Sigmoid colon (tissue), 7 donors: ENCODE data around the gene ULBP3. TPM values are rescaled to one million over a fixed set of nuclear protein-coding genes. Genes with fewer than 3 reads are reported as not detected.
A peak's percentile ranks its signal among the peaks of the same experiment; 100 is the strongest.

Source experiments
- DNase-seq: peaks from one replicate; pipeline ENCODE4 v3.0.0-alpha.2; 2019
- H3K27ac ChIP-seq, 4 donors: fragments of 200-600 bp; sonication (generic); one replicate each; pipeline ENCODE4 v1.5.1; 2016 to 2019; ENCODE audit warnings: mild to moderate bottlenecking in 1 of 4
- H3K27me3 ChIP-seq, 3 donors: fragments of 200-600 bp; sonication (generic); one replicate each; pipeline ENCODE4 v1.5.1; 2019; ENCODE audit warnings: mild to moderate bottlenecking in 1 of 3
- H3K36me3 ChIP-seq, 4 donors: fragments of 200-600 bp; sonication (generic); one replicate each; pipeline ENCODE4 v1.5.1; 2016 to 2019
- H3K4me1 ChIP-seq, 4 donors: fragments of 200-600 bp; sonication (generic); one replicate each; pipeline ENCODE4 v1.5.1; 2017 to 2019
- H3K4me3 ChIP-seq, 4 donors: fragments of 200-600 bp; sonication (generic); one replicate each; pipeline ENCODE4 v1.5.1; 2017 to 2019; ENCODE audit warnings: mild to moderate bottlenecking in 2 of 4, moderate library complexity in 1 of 4
- H3K9me3 ChIP-seq, 4 donors: fragments of 200-600 bp in 3 of 4; sonication (generic) in 3 of 4; one replicate each; pipeline versions ENCODE4 v1.5.1 to v1.6.1; 2013 to 2019
- EP300 ChIP-seq, 4 donors: sonication (generic); formaldehyde crosslinking; IDR thresholded peaks; one replicate each; pipeline ENCODE4 v1.6.1; 2017; ENCODE audit warnings: antibody characterized with exemption in 4 of 4
- POLR2A ChIP-seq, 2 donors: fragments of 450-650 bp; IDR thresholded peaks; one replicate each; pipeline ENCODE4 v1.6.1; 2016; ENCODE audit warnings: antibody characterized with exemption in 2 of 2, mild to moderate bottlenecking in 2 of 2, moderate library complexity in 2 of 2
- POLR2AphosphoS5 ChIP-seq, 4 donors: sonication (generic); formaldehyde crosslinking; IDR thresholded peaks; one replicate each; pipeline ENCODE4 v1.6.1; 2017; ENCODE audit warnings: antibody characterized with exemption in 4 of 4
- WGBS, 2 donors: extraction: QIAGEN DNeasy Blood & Tissue Kit; methylation state at CpG; one replicate each; pipeline ENCODE4 v1.1.7; 2013; 5-methylcytosine and 5-hydroxymethylcytosine counted together
- intact Hi-C: fragments of 100-400 bp; cut with DNase I; formaldehyde crosslinking; loops from one replicate; pipeline ENCODE4 v1.15.1; 2023
- polyA plus RNA-seq, 3 donors: library from polyadenylated mRNA; stranded (reverse); fragments of 200-250 nt; gene quantifications; one replicate each; pipeline ENCODE4 v1.2.3, GENCODE V29; 2013
- total RNA-seq, 4 donors: library from RNA; depleted of rRNA; stranded (reverse); fragments of >200 nt; gene quantifications; one replicate each; pipeline ENCODE4 v1.1.0, GENCODE V29; 2016
- TF ChIP-seq, protein P1 (sequence below), 4 experiments: fragments of 450-650 bp in 3 of 4; fragments of 200-600 bp in 1 of 4; IDR thresholded peaks; one replicate each; pipeline ENCODE4 v1.5.1; 2016 to 2019; ENCODE audit warnings: antibody characterized with exemption in 4 of 4, mild to moderate bottlenecking in 3 of 4, moderate library complexity in 2 of 4
- donor health status: healthy with polysubstance abuse.
- donor health status: Bipolar disorder and iron deficiency.
- donor health status: healthy.

The ULBP3 gene
- total and polyA plus RNA-seq, 7 donors: 0.95 to 1.5 TPM; not detected in 5

DNA sequence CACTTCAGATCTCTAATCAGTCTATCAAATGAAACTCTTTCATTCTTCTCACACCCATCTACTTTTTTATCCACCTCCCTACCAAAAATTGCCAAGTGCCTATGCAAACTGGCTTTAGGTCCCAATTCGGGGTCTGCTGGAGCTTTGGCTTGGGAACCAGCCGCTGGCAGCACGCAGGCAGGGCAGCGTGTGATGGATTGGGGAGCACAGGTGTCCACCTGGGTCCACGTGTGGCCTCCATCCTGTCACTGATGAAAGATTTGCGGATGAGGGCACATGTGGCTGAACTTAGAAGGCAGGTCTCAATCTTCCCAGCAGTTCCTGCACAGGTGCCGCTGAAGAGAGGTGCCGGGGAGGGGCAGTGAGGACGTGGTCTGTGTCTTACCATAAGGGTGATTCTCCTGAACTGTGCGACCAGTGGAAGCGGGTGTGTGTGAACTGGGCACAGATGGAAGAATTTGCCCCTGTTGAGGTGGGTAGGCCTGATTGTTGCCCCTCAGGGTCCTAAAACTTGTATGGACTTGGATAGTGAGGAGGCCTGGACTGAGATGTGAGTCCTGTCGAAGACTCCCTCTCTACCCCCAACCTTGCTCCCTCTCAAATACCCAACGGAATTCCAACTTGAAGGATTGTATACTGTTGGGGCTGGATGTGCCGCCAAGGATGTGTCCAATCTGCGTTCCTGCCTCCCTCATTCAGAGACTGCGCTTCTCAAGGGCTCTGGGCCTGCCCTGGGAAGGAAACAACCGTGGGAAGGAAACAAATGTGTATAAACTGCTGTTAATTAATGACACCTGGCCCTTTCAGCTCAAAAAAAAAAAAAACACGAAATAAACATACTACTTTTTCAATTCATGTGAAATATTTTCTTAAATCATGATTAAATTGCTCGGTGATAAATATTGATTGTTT, 25.2 kb downstream of the ULBP3 start:
- intact Hi-C loops: no loop called here
- Histone ChIP-seq H3K4me3 (no peak overlapping the region), H3K9me3 (no peaks in the 10 kb centered on the region), H3K27me3 (peaks cover under 1 to 41% (median 2%) of the 10 kb centered on the region in 3 donors), H3K27ac (no peak overlapping the region), H3K36me3 (no peaks in the 10 kb centered on the region), H3K4me1 (no peaks in the 10 kb centered on the region)
- WGBS, 2 donors: 81 to 83% methylated on average over 19 of the region's 19 CpGs
- TF ChIP-seq, protein P1, sequence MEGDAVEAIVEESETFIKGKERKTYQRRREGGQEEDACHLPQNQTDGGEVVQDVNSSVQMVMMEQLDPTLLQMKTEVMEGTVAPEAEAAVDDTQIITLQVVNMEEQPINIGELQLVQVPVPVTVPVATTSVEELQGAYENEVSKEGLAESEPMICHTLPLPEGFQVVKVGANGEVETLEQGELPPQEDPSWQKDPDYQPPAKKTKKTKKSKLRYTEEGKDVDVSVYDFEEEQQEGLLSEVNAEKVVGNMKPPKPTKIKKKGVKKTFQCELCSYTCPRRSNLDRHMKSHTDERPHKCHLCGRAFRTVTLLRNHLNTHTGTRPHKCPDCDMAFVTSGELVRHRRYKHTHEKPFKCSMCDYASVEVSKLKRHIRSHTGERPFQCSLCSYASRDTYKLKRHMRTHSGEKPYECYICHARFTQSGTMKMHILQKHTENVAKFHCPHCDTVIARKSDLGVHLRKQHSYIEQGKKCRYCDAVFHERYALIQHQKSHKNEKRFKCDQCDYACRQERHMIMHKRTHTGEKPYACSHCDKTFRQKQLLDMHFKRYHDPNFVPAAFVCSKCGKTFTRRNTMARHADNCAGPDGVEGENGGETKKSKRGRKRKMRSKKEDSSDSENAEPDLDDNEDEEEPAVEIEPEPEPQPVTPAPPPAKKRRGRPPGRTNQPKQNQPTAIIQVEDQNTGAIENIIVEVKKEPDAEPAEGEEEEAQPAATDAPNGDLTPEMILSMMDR (IDR thresholded peaks at IDR 0.05): no peak
- TF ChIP-seq POLR2AphosphoS5 (IDR thresholded peaks at IDR 0.05): no peak
- no peak for TF ChIP-seq EP300 (IDR thresholded peaks at IDR 0.05)
- no peak for TF ChIP-seq POLR2A (IDR thresholded peaks at IDR 0.05)
- DNase-seq: no peak

DNA sequence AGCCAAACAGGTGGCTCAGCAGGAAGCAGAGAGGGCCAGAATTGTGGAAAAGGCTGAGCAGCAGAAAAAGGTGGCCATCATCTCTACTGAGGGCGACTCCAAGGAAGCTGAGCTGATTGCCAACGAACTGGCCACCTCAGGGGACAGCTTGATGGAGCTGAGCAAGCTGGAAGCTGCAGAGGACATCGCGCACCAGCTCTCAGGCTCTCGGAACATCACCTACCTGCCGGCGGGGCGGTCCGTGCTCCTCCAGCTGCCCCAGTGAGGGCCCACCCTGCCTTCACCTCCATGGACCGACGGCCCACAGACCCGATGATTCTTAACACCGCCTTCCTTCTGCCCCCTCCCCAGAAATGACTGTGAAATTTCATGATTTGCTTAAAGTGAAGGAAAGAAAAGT, 25.8 kb downstream of the ULBP3 start:
- Histone ChIP-seq H3K36me3 (no peaks in the 10 kb centered on the region), H3K4me3 (no peak overlapping the region), H3K27ac (no peak overlapping the region), H3K9me3 (no peaks in the 10 kb centered on the region), H3K4me1 (peaks cover 0 to 5% (median 4%) of the 10 kb centered on the region in 4 donors), H3K27me3 (peaks cover 8 to 47% (median 8%) of the 10 kb centered on the region in 3 donors)
- TF ChIP-seq, protein P1 (IDR thresholded peaks at IDR 0.05): no peak
- TF ChIP-seq POLR2A (IDR thresholded peaks at IDR 0.05): no peak
- TF ChIP-seq EP300 (IDR thresholded peaks at IDR 0.05): no peak
- TF ChIP-seq POLR2AphosphoS5 (IDR thresholded peaks at IDR 0.05): no peak
- intact Hi-C loops: no loop called here
- DNase-seq: no peak
- 89 to 91% methylated on average over 13 of the region's 13 CpGs for WGBS, 2 donors

DNA sequence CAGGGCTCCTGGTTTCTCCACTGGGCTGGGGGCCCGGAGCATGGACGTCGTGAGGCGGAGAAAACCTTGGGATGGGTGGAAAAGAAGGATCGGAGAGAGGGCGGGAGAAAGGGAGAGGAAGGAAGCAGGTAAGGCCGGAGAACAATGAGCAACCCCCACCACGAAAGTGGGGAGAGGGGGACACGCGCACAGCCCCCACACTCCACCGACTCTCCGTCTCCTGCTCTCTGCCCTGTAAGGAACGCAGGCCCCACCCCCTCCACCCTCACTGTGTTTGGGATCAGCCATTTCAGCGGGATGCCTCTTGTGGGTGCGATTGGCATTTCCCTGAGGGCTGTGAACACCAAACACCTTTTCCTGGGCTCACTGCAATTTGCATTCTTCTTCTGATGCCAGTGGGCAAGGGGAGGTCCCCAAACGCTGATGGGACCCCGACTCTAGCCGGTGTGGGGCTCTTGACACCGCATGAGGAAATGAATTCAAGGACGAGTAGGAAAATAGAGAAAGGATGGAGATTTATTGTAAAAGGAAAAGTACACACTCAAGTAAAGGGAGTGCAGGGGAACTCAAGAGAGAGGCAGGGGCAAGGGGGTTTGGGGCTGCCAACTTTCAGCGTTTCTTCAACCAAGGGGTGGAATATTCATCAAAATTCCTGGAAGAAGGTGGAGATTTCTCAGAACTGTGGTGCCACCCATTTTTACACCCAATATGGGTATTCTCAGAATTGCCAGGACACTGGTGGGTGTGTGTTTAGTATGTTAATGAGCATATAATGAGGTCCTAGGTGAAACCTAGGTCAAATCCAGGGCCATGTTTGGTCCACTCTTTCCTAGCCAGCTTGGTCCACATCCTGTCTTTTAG, 30.5 kb downstream of the ULBP3 start:
- intact Hi-C loops: no loop called here
- no peak for DNase-seq
- WGBS, 2 donors: 6 to 8% methylated on average over 21 of the region's 21 CpGs
- H3K27me3 ChIP-seq: peaks cover 17 to 64% (median 22%) of the 10 kb centered on the region in 3 donors
- no peak for TF ChIP-seq POLR2AphosphoS5 (IDR thresholded peaks at IDR 0.05)
- no peak for TF ChIP-seq EP300 (IDR thresholded peaks at IDR 0.05)
- no peak for TF ChIP-seq POLR2A (IDR thresholded peaks at IDR 0.05)
- TF ChIP-seq, protein P1 (IDR thresholded peaks at IDR 0.05): no peak
- peaks cover 0 to 14% (median 13%) of the 10 kb centered on the region in 4 donors for H3K4me1 ChIP-seq
- no peaks in the 10 kb centered on the region for H3K9me3 ChIP-seq
- no peaks in the 10 kb centered on the region for H3K36me3 ChIP-seq
- H3K4me3 ChIP-seq: peak overlapping the region in 2 of 4 donors; percentile 24 to 32
- H3K27ac ChIP-seq: no peak overlapping the region

DNA sequence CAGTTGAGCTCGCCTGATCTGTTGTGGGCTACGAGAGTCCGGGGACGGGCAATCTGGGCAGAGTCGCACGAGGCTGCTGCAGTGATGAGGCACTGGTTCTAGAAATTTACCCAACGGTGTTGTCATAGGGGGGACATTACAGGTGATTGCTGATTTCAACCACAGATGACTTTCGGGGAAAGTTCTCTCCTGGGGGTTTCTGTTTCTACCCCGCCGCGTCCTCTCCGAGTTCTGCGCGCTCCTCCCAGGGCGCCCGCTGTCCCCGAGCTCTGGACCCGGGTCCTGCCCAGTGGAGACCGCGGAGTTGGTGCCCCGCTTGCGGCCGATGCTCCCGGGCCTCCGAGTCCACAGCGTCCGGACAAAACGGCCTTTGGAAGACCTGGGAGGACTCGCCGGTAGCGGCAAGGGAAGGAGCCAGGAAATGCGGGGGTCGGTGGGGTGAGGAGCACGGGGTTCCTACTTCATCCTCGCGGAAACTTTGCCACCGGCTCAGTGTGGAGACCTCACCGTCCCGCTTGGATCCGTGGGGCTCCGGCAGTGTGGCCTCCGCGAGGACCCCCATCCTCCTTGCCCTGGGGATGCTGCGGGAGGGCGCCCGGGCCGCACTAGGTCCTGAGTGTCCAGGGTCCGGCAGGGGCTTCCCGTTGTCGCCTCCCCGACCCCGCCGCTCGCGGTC, 31.3 kb downstream of the ULBP3 start:
- peaks cover 0 to 14% (median 13%) of the 10 kb centered on the region in 4 donors for H3K4me1 ChIP-seq
- H3K27me3 ChIP-seq: peaks cover 17 to 63% (median 22%) of the 10 kb centered on the region in 3 donors
- 3 to 4% methylated on average over 55 of the region's 55 CpGs for WGBS, 2 donors
- H3K27ac ChIP-seq: no peak overlapping the region
- no peaks in the 10 kb centered on the region for H3K9me3 ChIP-seq
- intact Hi-C loops: no loop called here
- DNase-seq: no peak
- peak overlapping the region in 2 of 4 donors; percentile 24 to 32 for H3K4me3 ChIP-seq
- H3K36me3 ChIP-seq: no peaks in the 10 kb centered on the region
- no peak for TF ChIP-seq POLR2A (IDR thresholded peaks at IDR 0.05)
- no peak for TF ChIP-seq EP300 (IDR thresholded peaks at IDR 0.05)
- TF ChIP-seq POLR2AphosphoS5 (IDR thresholded peaks at IDR 0.05): no peak
- TF ChIP-seq, protein P1 (IDR thresholded peaks at IDR 0.05): no peak
